ENCODE results near the gene SERPINB5. TPM values are rescaled to one million over a fixed set of nuclear protein-coding genes. Genes with fewer than 3 reads are reported as not detected.

SERPINB5 gene
- total RNA-seq, 2 experiments from 2014 or later, result not detected

DNA sequence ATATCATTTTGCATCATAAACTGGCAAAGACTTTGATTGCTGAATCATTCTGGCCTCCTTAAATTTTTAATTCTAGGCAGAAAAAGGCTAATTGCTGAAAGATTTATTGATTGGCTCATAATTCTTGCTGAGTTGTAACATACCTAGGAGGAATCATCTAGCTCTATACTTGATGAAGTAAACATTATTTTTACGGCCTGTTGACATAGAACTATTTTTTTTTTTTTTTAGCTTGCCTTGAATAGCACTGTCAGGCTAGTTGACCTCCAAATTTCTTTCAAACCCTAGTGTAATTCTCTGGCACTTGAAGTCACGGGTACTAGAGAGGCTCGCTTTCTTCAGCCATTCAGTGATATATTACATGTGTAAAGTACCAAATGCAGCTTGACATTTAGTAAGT lies 68.2 kb downstream of the SERPINB5 start:
- no peak for ATAC-seq
- Mint-ChIP-seq H3K4me1 (no peaks in the 10 kb centered on the region), H3K27ac (no peak overlapping the region), H3K9me3 (ENCODE audit: low read depth) (no peaks in the 10 kb centered on the region), H3K4me3 (no peak overlapping the region), H3K36me3 (no peaks in the 10 kb centered on the region), H3K27me3 (peaks cover 49% of the 10 kb centered on the region)
- no peak for DNase-seq
- CTCF ChIA-PET, result interaction anchor here (1.2 to 1.6 kb wide), 2 partner anchors 26 to 33 kb away, joined by 4 read pairs; no protein-coding TSS in a partner anchor

- Mint-ChIP-seq H3K9me3 (ENCODE audit: low read depth) (no peaks in the 10 kb centered on the region), H3K27me3 (peaks cover 45% of the 10 kb centered on the region), H3K4me1 (no peaks in the 10 kb centered on the region), H3K36me3 (no peaks in the 10 kb centered on the region), H3K4me3 (no peak overlapping the region), H3K27ac (no peak overlapping the region)
- DNase-seq (no peak), ATAC-seq (no peak)
- CTCF ChIA-PET, result interaction anchor here (1.0 to 1.2 kb wide), 2 partner anchors 31 to 41 kb away, joined by 3 to 6 read pairs; no protein-coding TSS in a partner anchor
Measured at GRCh38 chr18:63550068-63550467, 73.3 kb downstream of the SERPINB5 start.

GRCh38 chr18:63551769-63552168 lies 75.0 kb downstream of the SERPINB5 start:
- CTCF ChIA-PET, result interaction anchor here (1.1 kb wide), 1 partner anchor 34 kb away, joined by 3 read pairs; no protein-coding TSS in a partner anchor
- DNase-seq, result no peak

DNA sequence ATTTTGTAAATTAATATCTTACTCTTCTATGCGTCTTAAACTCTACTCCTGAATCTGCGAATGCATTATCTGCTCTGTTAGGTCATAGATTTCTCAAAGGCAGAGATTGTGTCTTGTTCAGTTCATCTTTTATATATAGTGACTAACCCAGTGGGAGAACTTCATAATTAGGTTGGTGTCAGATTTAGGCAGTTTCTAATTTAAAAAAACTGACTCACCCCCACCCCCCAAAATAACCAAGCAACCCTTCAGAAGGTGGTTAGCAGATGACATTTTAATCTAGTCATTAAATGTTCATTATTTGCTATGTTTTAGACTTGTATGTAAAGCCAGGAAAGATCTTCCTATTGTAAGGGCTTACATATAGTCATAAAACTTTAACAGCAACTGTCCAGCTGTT lies 75.8 kb downstream of the SERPINB5 start:
- DNase-seq, result no peak
- Mint-ChIP-seq H3K27me3 (peaks cover 32% of the 10 kb centered on the region), H3K4me3 (no peak overlapping the region), H3K36me3 (no peaks in the 10 kb centered on the region), H3K4me1 (no peaks in the 10 kb centered on the region), H3K27ac (no peak overlapping the region), H3K9me3 (ENCODE audit: low read depth) (no peaks in the 10 kb centered on the region)
- CTCF ChIA-PET, result interaction anchor here (0.9 to 1.1 kb wide), 2 partner anchors 25 to 35 kb away, joined by 3 read pairs; no protein-coding TSS in a partner anchor
- ATAC-seq, result no peak

More at GRCh38 chr18:63551769-63552168, 75.0 kb downstream of the SERPINB5 start:
- no peak for ATAC-seq
- Mint-ChIP-seq H3K9me3 (ENCODE audit: low read depth) (no peaks in the 10 kb centered on the region), H3K4me3 (no peak overlapping the region), H3K27me3 (peaks cover 35% of the 10 kb centered on the region), H3K36me3 (no peaks in the 10 kb centered on the region), H3K27ac (no peak overlapping the region), H3K4me1 (no peaks in the 10 kb centered on the region)

GRCh38 chr18:63553081-63553480 lies 76.3 kb downstream of the SERPINB5 start:
- ATAC-seq, result no peak

More at GRCh38 chr18:63553081-63553480, 76.3 kb downstream of the SERPINB5 start:
- DNase-seq, result no peak
- H3K9me3 Mint-ChIP-seq (ENCODE audit: low read depth), result no peaks in the 10 kb centered on the region
- no peak overlapping the region for H3K27ac Mint-ChIP-seq
- peaks cover 30% of the 10 kb centered on the region for H3K27me3 Mint-ChIP-seq
- no peaks in the 10 kb centered on the region for H3K4me1 Mint-ChIP-seq
- no peaks in the 10 kb centered on the region for H3K36me3 Mint-ChIP-seq
- CTCF ChIA-PET, result interaction anchor here (0.9 kb wide), 1 partner anchor 25 kb away, joined by 3 read pairs; no protein-coding TSS in a partner anchor
- H3K4me3 Mint-ChIP-seq, result no peak overlapping the region

Other genes with a start within 250 kb of the SERPINB5 start
- gene BCL2, start 157.2 kb upstream of the SERPINB5 start, total RNA-seq, result 100 to 1,000 TPM; 118 to 143 TPM
- 10 to 100 TPM; 34.6 to 48.4 TPM for gene KDSR, start 109.8 kb upstream of the SERPINB5 start, total RNA-seq
- 10 to 100 TPM; 63.3 to 64.8 TPM for gene VPS4B, start 54.5 kb upstream of the SERPINB5 start, total RNA-seq
- not detected for gene SERPINB12, start 65.4 kb downstream of the SERPINB5 start, total RNA-seq
- not detected for gene SERPINB13, start 110.4 kb downstream of the SERPINB5 start, total RNA-seq
- gene SERPINB4, start 167.3 kb downstream of the SERPINB5 start, total RNA-seq, result not detected
- not detected for gene SERPINB3, start 184.9 kb downstream of the SERPINB5 start, total RNA-seq
- gene SERPINB11, start 226.0 kb downstream of the SERPINB5 start, total RNA-seq, result not detected

Measured in activated CD8-positive, alpha-beta memory T cell treated with anti-CD3 and anti-CD28 coated beads, Interleukin-2, amount 10 ng/mL, durations not matched to agents 7 days and 5 days (primary cell).